K562 (cell line): ENCODE results near the gene GATA1.

Experiments used
- CBX8 ChIP-seq: fragments of 200-600 bp; sonication (generic); IDR thresholded peaks from 2 replicates; pipeline ENCODE4 v1.6.1; 2012; ENCODE audit warnings: borderline replicate concordance, mixed run types, low read depth, mild to moderate bottlenecking, moderate library complexity, mixed read lengths, low read length, control low read depth, inconsistent platforms; ENCODE audit not compliant: poor library complexity, severe bottlenecking; ENCODE audit errors: extremely low read depth
- YBX1 ChIP-seq: fragments of 450-650 bp; IDR thresholded peaks from 2 replicates; pipeline ENCODE4 v1.7.1; 2016; ENCODE audit warnings: mild to moderate bottlenecking

- TF ChIP-seq CBX8 = no peak
- no peak for TF ChIP-seq YBX1
Observed at GRCh38 chrX:48747415-48748016, 38.9 kb upstream of the GATA1 start.
